Ecto neural progenitor cell (in vitro differentiated cells): ENCODE measurements around the gene MRM1.
"Not testable (repeated sequence)": the region's sequence is repeated elsewhere in the genome, so short reads cannot be mapped to it uniquely, and the experiment has no call there.

Experiments
- DNase-seq: peaks from one replicate; pipeline ENCODE4 v3.0.0-alpha.2; 2018; ENCODE audit warnings: low spot score

Gene MRM1

DNA sequence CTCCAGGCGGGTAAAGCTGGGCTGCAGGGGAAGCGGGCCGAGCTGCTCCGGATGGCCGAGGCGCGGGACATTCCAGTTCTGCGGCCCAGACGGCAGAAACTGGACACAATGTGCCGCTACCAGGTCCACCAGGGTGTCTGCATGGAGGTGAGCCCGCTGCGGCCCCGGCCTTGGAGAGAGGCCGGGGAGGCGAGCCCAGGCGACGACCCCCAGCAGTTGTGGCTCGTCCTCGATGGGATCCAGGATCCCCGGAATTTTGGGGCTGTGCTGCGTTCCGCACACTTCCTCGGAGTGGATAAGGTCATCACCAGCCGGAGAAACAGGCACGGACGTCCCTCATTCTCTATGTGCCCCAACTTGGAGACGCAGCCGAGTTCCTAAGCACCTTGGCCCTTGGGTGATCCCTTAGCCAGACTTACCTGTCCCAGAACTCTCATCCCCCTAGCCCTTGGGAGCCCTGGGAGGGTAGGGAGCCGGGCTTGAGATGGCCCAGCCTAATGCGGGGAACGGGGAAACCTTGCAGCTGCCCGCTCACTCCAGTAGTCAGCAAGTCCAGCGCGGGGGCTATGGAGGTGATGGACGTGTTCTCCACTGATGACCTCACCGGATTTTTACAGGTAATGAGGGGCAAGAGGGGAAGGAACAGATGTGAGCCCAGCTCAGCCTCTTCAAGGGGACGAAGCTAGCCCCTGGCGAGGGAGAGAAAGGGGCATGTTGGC is 806 bp downstream of the MRM1 start:
- DNase-seq: no peak

DNA sequence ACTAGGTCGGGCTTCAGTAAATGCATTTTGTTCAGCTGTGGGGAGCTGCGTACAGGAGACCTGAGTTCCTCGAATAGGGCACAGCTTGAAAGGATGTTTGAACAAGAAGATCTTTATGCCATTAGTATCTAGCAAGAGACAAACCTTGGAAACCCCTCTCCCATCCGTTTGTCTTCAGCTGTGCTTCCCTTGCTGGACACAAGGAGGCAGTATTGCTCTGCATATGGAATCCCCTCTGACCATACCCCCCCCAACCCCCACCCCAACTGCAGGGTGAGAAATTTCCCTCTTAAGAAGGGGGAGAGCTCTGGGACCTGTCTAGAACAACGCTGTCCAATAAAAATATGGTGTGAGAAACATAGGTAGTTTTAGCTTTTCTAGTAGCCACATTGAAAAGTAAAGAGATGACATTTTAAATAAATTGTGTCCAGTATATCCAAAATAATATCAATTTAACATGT is 1.6 kb downstream of the MRM1 start:
- DNase-seq: peak; percentile 84

GRCh38 chr17:36605028-36605427 is 3.6 kb downstream of the MRM1 start:
- DNase-seq: not testable (repeated sequence)

GRCh38 chr17:36608280-36608679 is 6.9 kb downstream of the MRM1 start:
- no peak for DNase-seq

DNA sequence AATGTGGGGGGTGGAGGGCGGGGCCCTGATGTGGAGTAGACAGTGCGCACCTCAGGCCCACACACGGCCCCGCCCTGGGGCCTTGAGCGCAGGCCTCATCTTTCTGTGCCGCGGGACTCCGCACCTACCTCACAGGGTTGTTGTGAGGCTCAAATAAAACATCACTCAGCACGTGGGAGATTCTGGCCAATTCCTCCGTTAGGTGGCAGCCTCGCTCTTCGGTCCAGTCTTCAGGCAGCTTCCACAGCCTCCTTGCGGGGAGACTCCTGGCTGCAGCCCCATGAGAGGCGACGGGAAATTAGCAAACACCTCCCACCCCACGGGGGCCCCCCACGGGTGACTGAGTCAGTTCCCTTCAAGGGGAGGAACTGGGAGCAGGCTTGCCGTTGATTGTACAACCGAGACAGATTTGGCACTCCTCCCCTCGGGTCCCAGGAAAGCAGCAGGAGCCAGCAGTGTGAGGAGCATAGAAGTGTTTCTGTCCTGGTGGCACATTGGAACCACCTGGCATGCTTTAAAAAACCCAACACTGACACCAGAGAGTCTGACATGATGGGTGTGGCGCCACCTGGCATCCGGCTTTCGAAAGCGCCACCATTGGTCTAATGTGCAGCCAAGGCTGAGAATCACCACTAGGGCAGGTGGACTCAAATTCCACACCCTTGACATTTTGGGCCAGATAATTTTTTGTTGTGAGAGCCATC is 7.6 kb downstream of the MRM1 start:
- DNase-seq: peak; percentile 80

DNA sequence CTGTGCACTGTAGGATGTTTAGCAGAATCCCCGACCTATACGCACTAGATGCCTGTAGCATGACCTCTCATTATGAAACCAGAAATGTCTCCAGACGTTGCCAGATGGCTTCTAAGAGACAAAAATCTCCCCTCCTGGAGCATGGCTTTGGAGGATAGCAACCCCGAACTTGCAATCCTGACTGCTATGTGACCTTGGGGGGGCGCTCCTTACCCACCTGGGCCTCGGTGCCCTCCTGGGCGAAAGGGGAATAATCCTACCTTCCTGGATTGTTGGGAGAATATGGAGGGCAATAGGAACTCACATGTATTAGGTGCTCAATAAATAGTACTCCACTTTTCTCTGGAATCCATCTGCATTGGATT is 8.1 kb downstream of the MRM1 start:
- no peak for DNase-seq

DNA sequence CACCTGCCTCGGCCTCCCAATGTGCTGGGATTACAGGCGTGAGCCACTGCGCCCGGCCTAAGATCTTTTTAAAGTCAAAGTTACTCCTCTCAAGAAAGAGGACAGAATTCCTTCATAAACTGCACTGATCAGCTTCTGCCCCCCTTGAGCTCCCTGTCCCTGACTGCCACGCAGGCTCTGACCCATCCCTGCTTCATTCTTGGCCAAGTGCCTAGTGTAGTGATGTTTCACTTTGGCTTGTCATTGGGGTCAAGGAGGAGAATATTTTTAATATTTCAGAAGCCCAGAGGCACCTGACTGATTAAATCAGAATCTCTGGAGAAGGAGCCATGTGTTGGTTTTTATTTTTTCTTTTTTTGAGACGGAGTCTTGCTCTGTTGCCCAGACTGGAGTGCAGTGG is 9.1 kb downstream of the MRM1 start:
- DNase-seq: no peak

DNA sequence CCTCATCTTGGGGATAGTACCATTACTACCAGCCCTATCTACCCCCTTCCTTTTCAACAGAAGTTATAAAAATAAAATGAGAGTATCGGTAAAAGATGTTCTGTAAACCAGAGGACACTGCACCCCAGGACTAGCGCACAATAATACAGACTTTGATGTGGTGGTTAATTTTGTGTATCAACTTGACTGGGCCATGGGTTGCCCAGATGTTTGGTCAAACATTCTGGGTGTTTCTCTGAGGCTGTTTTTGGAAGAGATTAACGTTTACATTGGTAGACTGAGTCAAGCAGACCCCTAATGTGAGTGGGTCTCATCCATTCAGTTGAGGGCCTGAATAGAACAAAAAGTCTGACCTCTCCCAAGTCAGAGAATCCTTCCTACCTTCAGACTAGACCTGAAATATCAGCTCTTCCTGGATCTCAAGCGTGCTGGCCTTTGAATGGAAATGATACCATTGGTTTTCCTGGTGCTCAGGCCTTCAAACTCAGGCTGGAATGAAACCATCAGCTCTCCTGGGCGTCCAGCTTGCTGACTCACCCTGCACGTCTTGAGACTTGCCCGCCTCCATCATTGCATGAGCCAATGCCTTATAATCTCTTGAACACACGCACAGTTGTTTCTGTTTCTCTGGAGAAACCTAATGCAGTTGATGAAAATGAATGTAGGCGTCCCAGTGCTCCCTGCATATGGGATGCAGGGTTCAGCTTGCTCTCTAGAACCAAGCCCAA is 10.1 kb downstream of the MRM1 start:
- DNase-seq: no peak

DNA sequence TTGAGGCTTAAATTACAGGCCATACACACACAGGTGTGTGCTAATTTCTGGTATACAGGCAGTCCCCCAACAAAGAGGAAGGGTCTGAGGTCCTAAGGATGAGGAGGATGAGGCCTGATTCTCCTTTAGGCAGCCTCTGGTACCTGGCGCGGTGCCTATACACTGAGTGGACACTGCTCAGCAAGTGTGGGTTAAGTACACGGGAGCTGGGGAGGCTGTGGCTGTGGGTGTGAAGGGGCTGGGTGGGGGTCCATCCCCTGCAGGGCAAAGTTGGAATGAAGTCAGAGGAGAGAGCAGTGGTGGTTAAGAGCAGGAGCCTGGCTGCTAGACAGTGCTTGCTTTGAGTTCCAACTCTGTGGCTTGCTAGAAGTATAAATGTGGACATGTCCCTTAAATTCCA is 10.9 kb downstream of the MRM1 start:
- DNase-seq: no peak

GRCh38 chr17:36613155-36613554 is 11.8 kb downstream of the MRM1 start:
- no peak for DNase-seq

GRCh38 chr17:36614081-36614480 is 12.7 kb downstream of the MRM1 start:
- no peak for DNase-seq

GRCh38 chr17:36614933-36615332 is 13.6 kb downstream of the MRM1 start:
- DNase-seq: no peak

GRCh38 chr17:36616061-36617029 is 15.0 kb downstream of the MRM1 start:
- DNase-seq: no peak

DNA sequence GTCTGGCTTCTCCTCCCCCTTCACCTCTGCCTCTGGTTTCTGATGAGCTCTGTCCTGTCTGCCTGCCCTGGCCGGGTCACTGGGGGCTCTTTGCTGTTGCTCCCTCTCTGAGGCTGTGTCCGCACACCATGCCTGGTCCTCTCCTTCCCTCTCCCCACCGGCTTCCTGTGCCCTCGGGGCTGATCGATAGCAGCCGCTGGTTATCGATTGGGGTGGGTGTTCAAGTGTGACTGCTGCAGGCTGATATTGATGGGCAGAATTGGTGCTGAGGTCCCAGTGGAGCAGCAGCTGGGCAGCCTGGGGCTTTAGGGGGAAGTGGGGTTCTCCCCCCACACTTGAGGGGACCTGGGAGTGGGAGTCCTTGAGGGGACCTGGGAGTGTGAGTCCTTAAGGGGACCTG is 16.4 kb downstream of the MRM1 start:
- no peak for DNase-seq

GRCh38 chr17:36623281-36623680 is 21.9 kb downstream of the MRM1 start:
- DNase-seq: no peak

DNA sequence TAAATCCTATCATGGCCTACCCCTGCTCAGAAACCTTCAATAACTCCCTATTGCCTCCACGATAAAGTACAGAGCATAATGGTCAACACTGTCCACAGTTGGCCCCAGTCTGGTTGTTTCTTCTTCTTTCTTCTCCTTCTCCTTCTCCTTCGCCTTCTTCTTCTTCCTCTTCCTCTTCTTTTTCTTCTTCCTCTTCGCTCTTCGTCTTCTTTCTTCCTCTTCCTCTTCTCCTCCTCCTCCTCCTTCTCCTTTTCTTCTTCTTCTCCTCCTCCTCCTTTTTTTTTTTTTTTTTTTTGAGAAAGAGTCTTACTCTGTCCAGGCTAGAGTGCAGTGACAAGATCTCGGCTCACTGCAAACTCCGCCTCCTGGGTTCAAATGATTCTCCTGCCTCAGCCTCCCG is 23.8 kb downstream of the MRM1 start:
- DNase-seq: no peak

GRCh38 chr17:36627101-36627500 is 25.7 kb downstream of the MRM1 start:
- DNase-seq: peak; percentile 73

DNA sequence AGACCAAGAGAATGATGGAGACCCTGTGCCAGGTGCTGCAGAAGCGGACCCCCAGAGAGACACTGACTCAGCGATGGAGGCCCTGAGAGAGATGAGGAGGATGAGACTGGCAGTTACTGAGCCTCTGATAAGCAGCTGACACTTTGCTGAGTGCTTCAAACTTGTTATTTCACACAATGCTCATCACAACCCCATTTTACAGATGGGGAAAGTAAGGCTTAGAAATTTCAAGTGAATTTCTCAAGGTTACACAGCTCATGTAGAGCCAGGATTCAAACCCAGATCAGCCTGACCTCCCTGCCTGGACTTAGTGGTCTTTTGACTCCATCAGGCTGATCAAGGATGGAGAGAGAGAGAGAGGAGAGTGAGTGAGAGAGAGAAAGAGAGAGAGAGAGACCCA is 27.2 kb downstream of the MRM1 start:
- no peak for DNase-seq

DNA sequence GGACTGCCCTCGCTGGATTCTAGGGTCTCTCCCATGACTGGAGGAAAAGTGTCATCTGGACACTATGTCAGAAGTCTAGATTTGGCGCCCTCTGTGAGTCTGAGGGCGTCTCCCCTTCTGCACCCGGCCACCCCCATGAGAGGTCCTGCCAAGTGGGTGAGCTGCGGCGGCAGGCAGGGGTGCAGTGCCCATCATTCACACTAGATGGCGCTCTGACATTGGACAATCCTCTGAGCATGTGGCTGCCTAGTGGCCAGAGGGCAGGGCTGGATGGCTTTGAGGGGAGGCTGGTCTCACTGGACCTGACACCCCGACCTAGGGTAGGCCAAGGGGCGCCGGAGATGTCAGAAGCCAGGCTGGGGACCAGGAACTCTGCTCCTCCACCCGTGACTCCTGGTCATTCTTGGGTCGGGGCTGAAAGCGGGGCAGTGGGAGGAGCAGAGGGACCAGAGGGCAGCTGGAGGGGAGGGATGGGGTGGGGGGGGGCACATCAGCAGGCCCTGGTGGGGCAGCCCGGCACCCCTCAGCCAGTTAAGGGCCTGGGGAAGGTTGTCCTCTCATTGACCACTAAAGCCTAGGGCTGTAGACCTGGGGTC is 28.0 kb downstream of the MRM1 start:
- DNase-seq: peak; percentile 94

DNA sequence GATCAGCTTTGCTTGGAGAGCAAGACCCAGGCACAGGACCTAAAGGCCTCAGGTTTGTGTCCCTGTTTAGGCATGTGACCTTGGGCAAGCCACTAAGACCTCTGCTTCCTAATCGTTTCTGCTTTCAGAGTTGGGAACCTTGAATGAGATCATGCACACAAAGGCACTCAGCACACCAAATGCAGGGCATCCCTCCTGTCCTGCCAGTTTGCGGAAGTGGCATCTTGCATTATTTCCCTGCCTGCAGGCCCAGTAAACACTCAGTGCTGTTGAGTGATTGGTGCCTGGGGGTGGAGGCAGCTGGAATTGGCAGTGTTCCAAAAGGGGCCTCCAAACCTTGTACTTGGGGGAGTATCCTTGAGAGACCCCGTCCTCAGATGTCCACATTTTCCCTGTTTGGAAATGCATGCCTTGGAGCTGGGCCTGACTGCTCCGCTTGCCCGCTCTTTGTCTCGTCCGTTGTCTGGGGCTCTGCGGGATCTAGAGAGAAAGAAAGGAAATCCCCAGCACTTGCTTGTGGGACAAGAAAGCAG is 28.7 kb downstream of the MRM1 start:
- no peak for DNase-seq

DNA sequence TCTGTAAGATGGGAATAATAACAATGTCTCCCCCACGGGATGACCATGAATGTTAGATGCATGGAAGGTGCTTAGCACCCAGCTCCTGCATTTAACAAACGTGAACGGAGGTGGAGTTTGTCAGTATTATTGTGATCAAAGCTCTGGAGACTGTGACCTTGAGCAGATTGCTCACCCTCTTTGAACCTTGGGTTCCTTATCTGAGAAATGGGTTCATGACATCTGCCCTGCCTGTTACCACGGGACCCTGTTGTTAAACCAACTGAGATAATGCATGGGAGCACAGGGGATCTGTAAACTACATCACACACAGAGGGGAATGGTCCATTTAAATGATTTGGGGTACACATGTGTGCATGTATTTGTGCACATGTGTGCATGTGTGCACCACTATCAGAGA is 29.6 kb downstream of the MRM1 start:
- DNase-seq: no peak
